Measurements from ENCODE around the gene RBM45.

Gene RBM45

GRCh38 chr2:178160601-178161000 lies 48.4 kb downstream of the RBM45 start:
- DNase-seq (ENCODE audit: low read depth in 2 of 2), result no peak

- DNase-seq (ENCODE audit: low read depth in 2 of 2), result no peak
Measured at GRCh38 chr2:178163395-178163794, 51.2 kb downstream of the RBM45 start.

- no peak for DNase-seq (ENCODE audit: low read depth in 2 of 2)
Measured at GRCh38 chr2:178163911-178164310, 51.7 kb downstream of the RBM45 start.

- no peak for DNase-seq (ENCODE audit: low read depth in 2 of 2)
Measured at GRCh38 chr2:178173657-178174056, 61.4 kb downstream of the RBM45 start.

- DNase-seq (ENCODE audit: low read depth in 2 of 2), result no peak
Measured at GRCh38 chr2:178177066-178177679, 64.9 kb downstream of the RBM45 start.

All from activated CD4-positive, alpha-beta T cell treated with anti-CD3 and anti-CD28 coated beads for 24 hours (primary cell).